Activated CD4-positive, alpha-beta T cell treated with anti-CD3 and anti-CD28 coated beads, Interleukin-2, amount 50 U/mL, for 24 hours (primary cell): Measurements from ENCODE around the gene FKBP10.
"Not testable (repeated sequence)": the region's sequence is repeated elsewhere in the genome, so short reads cannot be mapped to it uniquely, and the experiment has no call there.

ENCODE experiments used
- DNase-seq, 2 donors: peaks; one replicate each; pipeline ENCODE4 v3.0.0-alpha.2; 2020; ENCODE audit warnings: low read depth in 1 of 2, low spot score in 1 of 2

The FKBP10 gene

DNA sequence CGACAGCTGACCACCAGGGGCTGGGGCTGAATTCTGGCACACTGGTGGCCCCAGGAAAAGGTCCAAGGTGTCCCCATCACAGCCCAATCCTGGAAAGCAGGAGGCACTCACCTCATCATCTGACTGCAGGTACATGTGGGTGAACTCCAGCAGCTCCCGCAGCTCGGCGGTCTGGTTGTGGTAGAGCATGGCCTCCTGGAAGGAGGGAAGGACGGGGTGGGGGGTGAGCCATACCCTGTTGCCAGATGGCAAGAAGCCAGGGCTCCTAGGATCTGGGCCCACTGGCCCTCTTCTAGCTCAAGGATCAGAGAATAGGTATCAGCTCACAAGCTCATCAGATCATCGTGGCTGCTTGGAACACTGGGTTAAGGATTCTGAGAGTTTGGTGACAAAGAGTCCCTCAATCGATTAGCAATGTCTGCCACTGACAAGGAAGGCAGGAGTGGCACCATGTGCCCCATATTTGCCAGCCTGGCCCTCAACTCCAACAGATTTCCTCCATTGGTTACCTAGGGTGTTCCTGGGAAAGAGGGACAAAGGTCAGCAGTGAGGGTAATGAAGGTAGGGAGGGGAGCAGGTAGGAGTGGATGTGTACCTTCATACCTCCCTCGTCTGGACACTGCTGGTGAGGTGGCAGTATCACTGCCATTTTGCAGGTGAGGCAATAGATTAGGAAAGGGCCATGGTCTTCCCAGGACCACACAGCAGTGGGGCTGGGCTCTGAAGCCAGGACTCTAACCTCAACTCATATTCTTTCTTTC is 5.9 kb upstream of the FKBP10 start:
- DNase-seq: no peak

DNA sequence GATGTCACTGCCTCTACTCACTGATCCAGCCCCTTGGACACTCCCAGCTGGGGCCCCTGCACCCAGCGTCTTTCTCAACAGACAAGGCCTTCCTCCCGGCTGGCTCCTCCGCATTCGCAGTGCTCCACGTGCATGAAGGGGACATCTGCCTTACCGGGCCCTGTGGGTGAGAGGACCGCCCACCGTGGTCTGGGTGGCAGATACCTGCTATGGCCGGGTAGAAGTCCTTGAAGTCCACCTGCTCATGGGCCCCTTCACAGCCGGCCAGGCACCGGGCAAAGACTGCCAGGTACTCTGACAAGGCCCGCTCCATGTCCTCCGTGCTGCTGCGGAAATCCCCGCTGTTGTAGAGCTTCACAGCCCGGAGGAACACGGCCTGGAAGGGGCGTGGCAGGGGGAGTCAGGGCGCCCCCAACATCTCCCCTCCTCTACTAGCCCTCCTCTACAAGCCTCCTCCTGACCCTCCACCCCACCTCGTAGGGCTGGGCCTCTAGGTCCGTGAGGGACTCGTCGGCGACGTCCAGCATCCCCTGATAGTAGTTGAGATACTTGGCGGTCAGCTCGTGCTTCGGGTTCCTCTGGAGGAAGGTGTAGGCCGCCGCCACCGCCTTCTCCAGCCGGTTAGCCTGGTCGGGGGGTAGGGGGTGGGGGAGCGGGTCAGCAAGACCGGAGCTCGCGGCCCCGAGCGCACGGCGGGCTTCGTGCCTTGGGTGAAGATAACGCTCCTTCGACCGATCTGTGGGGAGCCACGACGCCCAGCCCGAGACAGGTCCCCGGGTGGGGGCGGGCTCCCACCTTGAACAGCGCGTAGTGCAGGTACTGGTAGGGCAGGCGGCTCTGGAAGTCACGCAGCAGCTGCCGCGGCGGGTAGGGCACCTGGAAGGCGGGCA is 1.9 kb upstream of the FKBP10 start:
- DNase-seq: no peak

DNA sequence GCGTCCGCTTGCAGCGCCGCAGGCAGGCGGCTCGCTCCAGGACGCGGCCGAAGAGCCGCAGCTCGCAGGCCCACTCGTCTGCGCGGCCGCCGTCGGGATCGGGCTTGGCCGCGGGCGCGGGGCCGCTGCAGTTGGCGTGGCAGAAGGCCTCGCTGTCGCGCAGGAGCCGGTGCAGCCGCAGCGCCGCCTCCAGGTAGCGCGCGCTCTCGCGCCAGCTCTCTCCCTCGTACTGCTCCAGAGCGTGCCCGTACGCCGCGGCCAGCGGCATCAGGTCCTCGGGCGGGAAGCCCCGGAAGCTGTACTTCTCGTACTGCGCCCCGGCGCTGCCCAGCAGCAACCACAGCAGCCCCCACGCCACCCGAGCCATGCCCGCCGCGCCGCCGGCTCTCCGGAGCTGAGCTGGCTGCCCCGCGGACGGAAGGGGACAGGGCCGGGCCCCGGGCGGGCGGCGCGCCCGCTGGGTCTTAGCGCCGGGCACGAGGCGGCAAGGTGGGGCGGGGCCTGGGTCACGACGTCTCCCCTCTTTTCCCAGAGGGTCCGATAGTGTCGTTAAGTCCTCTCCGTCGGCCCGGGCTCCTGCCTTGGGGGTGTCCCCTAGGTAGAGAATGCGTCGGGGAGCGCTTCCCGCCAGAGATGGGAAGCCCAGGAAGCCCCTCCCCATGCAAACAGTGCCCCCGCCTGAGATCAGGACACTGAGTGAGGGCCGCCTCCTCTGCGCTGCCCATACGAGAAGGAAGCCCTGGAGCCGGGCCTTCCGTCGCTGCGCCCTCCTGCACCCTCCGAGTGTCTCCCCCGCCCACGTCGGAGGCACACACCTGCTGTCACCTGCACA is 1.0 kb upstream of the FKBP10 start, which contains the start of gene P3H4:
TSS of gene P3H4 (minus strand) at position 401 of the 832 bp plus-strand sequence. CDS start at position 367, 34 bp downstream.
- peak; percentile 38 to 58 for DNase-seq

DNA sequence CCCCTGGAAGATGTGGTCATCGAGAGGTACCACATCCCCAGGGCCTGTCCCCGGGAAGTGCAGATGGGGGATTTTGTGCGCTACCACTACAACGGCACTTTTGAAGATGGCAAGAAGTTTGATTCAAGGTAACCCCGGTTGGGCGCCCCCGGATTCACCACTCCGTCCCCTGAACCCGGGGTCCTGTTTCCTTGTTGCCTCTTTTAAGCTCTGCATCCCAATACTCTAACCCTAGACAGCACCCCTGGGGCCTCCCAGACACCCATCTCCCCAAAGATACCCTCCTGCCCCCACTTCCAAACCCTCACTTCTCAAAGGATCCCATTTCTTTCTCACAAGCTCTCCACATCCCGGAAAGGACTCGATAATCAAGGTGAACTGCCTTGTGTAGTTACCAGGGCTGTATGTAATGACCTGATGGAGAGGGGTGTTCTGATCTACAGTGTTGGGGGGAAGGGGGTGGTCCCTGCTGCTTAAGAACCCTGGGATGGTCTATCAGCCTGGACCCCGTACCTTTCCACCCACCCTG is 412 bp downstream of the FKBP10 start:
- no peak for DNase-seq

DNA sequence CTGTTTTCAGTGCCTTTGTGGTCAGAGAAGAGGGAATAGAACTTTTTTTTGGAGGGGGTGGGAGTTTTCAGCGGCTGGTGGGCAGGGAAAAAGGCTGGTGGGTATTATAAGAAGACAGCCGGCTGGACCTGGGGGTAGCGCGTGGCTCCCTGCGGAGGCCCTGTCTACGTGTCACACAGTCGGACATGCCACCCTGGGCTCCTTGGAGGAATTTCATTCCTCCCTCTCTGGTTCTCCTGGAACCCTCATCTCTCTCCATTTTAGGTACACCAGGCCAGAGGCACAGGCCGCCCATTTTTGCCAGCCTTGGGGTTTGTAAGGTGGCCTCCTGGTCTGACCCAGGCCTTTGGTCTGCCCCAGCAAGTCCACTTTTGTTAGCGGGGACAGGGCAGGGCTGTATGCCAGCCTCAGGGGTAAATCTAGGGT is 908 bp downstream of the FKBP10 start:
- no peak for DNase-seq

DNA sequence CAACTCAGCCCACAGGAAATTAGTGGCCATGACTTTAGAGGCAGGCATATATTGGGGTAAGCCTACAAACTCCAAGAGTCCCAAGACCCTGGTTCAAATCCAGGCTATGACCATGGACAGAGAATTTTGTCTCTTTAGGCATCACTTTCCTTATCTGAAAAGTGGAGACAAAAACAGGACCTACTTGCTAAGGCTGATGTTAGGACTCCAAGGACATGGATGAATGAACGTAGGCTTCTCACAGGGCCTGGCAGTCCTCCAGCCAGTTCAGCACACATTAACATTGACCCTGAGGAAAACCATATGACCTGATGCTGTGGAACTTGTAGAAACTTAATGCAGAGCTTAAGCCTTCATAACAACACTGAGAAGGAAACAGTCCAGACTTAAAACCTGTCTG is 1.4 kb downstream of the FKBP10 start:
- no peak for DNase-seq

DNA sequence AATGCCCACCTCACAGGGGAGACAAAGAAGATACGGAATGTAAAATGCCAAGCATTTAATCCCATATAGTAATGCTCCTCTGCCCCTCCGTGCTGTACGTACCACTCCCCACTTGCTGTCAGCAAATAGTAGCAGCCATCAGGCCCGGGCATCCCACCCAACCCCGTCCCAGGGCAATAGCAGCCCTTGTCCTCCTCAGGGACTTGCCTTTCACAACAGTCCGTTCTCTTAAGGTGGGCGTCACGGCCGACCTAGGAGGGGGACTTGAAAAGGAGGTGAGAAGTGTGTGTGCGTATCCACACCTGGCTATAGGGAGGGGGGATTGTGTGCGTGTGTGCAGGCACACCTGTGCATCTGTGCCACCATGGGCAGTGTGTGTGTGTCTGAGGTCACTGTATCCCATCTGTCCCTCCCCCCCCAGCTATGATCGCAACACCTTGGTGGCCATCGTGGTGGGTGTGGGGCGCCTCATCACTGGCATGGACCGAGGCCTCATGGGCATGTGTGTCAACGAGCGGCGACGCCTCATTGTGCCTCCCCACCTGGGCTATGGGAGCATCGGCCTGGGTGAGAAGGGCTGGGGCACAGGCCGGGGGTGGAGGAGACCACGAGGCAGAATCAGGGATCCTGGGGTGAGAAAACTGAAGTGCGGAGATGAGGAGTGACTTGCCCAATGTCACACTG is 4.0 kb downstream of the FKBP10 start:
- no peak for DNase-seq

DNA sequence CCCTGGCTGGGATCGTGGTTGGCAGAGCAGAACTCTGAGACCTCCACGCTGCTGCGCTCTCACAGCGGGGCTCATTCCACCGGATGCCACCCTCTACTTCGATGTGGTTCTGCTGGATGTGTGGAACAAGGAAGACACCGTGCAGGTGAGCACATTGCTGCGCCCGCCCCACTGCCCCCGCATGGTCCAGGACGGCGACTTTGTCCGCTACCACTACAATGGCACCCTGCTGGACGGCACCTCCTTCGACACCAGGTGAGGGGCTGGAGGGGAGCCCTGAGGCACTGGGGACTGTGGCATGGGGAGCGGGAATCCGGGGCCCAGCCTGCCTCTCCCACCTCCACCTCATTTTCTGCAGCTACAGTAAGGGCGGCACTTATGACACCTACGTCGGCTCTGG is 5.2 kb downstream of the FKBP10 start:
- DNase-seq: no peak

DNA sequence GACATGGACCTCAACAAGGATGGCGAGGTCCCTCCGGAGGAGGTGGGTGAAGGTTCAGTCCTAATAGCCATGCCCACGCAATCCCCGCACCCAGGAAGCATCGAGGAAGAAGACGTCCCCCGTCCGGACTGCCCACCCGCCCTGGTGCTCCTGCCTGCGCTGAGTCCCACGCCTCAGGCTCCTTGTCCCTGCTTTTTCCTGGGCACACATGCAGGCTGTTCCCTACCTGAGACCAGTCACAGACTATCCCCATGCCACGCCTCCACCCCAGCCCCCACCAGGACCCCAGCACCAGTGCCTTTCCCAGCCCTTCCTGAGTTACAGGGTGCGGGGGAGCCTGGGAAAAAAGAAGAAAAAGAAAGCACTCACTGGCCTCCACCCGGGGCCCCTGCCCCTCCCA is 9.0 kb downstream of the FKBP10 start:
- DNase-seq: no peak

DNA sequence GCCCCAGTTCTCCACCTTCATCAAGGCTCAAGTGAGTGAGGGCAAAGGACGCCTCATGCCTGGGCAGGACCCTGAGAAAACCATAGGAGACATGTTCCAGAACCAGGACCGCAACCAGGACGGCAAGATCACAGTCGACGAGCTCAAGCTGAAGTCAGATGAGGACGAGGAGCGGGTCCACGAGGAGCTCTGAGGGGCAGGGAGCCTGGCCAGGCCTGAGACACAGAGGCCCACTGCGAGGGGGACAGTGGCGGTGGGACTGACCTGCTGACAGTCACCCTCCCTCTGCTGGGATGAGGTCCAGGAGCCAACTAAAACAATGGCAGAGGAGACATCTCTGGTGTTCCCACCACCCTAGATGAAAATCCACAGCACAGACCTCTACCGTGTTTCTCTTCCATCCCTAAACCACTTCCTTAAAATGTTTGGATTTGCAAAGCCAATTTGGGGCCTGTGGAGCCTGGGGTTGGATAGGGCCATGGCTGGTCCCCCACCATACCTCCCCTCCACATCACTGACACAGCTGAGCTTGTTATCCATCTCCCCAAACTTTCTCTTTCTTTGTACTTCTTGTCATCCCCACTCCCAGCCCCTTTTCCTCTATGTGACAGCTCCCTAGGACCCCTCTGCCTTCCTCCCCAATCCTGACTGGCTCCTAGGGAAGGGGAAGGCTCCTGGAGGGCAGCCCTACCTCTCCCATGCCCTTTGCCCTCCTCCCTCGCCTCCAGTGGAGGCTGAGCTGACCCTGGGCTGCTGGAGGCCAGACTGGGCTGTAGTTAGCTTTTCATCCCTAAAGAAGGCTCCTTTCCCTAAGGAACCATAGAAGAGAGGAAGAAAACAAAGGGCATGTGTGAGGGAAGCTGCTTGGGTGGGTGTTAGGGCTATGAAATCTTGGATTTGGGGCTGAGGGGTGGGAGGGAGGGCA is 9.7 kb downstream of the FKBP10 start:
- DNase-seq: no peak

DNA sequence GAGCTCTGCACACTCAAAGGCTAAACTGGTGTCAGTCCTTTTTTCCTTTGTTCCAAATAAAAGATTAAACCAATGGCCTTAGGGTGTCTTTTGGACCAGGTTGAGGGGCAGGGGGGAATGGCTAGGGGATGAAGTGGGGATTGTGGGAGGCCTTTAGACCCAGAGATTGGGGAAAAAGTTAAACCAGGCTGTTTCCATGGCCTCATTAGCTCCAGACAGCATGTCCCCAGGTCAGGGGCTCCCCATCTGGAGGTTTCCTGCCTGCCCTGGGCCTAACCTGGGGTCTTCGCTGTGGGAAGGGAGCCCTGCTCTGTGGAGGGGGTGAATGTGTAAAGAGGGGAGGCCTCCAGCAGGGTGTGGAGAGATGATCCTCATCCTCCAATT is 10.3 kb downstream of the FKBP10 start:
- no peak for DNase-seq

DNA sequence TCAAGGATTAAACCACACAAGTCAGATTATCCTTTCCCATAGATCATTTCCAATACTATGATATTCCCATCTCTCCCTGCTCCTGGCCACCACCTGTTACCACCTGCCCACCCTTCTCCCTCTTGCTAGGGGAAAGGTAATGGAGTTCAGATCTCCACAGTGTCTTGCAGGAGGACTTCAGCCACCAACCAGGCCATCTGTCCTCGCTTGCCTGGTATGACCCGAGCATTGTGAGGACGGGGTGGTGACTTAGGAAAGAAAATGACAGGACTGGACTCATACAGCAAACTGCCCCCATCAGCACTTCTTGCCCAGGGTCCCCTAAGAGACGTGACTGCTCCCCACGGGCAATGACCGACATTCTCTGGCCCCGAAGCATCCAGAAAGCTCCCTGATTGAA is 10.8 kb downstream of the FKBP10 start:
- no peak for DNase-seq

DNA sequence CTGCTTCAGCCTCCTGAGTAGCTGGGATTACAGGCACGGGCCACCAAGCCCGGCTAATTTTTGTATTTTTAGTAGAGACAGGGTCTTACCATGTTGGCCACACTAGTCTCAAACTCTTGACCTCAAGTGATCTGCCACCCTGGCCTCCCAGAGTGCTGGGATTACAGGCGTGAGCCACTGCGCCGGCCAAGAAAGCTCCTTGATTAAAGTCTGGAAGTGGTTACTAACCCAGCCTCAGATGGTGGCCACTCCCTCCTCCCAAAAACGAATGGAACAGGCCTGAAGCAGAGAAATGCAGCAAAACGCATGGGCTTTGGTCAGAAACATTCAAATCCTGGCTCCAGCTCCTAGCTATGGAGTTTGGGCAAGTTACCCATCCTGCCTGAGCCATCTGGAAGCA is 11.3 kb downstream of the FKBP10 start:
- DNase-seq: no peak

DNA sequence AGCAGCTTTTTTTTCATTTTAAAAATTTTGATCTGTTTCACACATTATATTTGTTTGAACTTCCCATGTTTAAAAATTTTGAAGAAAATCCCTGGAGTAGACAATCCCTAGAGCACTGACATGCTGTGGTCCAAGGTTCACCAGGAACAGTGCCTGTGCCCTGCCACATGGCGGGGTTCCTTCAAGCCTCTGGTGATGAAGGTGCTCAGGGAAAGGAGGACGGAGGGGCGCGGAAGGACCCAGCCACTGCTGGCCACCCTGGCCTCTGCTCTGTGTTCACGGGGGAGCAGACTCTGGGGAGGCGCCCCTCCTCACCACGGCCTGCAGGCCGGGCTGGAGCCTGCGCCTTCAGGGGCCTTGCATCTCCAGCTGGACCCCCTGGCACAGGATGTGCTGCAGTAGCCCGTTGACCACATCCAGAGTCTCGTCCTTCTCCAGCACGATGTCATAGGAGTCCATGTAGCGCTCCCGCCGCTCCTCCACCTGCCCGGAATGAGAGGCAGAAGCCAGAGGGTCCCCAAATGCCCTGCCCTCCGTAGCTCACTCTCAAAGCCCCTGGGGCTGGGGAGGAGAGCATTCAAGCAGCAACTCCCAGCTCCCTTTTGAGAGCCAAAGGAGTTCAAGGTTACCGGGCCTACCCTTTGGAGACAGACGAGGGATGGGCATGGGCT is 12.5 kb downstream of the FKBP10 start:
- DNase-seq: no peak

DNA sequence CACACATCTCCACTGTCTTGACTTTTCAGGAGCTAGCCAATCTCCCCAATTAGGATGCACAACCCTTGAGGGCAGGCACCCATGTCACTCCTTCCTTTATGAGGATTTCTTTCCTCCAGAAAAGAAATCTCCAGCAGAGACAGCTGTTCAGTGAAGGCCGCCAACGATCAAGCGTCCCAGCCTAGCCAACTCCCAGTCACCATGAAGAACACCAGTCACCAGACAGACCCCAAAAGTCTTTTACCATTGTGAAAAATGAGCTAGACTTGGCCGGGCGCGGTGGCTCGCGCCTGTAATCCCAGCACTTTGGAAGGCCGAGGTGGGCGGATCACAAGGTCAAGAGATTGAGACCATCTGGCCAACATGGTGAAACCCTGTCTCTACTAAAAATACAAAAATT is 17.2 kb downstream of the FKBP10 start:
- not testable (repeated sequence) for DNase-seq

DNA sequence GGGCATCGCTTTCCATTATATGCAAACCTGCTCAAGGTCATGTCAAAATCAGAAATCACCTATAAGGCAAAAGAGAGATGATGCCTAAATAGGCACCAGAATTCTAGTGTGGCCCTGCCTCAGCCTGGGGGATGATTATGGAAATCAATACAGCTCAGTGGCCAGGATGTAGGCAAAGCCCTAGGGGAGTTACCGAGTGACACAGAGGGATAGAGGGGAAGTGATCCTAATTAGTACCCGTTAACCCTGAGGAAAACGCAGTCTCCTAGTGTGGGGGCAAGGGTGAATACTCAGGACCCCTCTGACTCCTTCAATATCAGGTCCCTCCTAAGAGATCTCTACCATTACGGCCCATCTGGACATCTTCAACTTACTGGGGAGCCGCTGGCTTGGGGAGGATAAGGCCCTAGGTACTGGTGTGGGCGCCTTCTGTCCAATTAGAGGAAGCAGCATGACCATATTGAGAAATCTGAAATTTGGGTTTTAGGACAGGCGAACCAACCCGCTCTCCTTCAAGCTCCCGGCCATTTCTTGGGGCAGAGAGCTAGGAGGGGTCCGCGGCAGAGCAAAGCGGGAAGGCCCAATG is 22.5 kb downstream of the FKBP10 start:
- DNase-seq: no peak

DNA sequence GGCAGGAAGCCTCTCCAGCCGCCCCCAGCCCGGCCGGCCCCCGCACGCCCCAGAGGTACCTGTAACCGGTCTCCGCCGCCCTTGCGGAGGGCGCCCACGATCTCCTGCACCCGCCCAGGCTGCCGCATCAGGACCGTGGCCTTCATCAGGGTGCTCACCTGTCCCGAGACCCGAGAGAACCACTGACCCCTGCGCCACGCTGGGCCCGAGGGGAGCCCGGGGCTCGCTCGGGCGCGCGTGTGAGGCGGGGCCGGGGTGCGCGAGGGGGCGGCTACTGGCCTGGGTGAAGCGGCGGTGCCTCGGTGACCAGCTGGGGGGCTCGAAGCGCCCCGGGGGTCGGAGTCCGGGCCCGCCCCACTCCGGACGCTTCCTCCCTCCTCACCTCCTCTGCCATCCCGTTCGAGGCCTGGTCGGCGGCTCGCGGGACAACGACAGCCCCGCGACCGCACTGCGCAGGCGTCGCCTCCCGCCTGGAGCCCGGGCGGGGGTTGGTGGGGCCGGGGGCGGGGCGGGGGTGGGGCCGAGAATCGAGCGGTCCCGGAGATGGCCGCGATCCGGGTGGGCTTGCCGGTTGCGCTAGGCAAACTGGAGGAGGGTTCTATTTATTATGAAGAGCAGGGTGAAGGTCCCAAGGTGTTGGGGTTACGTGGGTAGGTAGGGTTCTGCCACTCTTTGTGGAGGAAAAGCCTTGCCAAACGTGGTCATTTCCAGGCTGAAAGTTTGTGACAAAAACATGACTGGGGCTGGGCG is 23.2 kb downstream of the FKBP10 start, which contains the start of gene NT5C3B:
TSS of gene NT5C3B (minus strand) at position 433 of the 750 bp plus-strand sequence. CDS start at position 394, 39 bp downstream.
- peak in 1 of 2 donors; percentile 34 for DNase-seq
